Neural cell (in vitro differentiated cells): Measurements from ENCODE around the gene PSMG4. TPM values are rescaled to one million over a fixed set of nuclear protein-coding genes. Genes with fewer than 3 reads are reported as not detected.

Experiments
- H2AFZ ChIP-seq: fragments of 200-600, 300-800 bp; sonication (generic), shearing (Covaris generic); 2 replicates; pipeline ENCODE4 v1.6.0; 2014; ENCODE audit warnings: low read depth, mild to moderate bottlenecking, antibody characterized with exemption, low read length, moderate library complexity
- H3F3A ChIP-seq: fragments of 200-600 bp; shearing (Covaris generic); 2 replicates; pipeline ENCODE4 v1.6.1; 2016; ENCODE audit warnings: mild to moderate bottlenecking, moderate library complexity, mixed read lengths, antibody characterized with exemption, low read length; ENCODE audit not compliant: insufficient read depth, poor library complexity, severe bottlenecking
- H3K27ac ChIP-seq: fragments of 200-600, 300-800 bp; sonication (generic), shearing (Covaris generic); 2 replicates; pipeline ENCODE4 v1.5.1; 2014; ENCODE audit warnings: mild to moderate bottlenecking, low read length, moderate library complexity
- H3K27me3 ChIP-seq: fragments of 300-800, 200-600 bp; sonication (generic), shearing (Covaris generic); 2 replicates; pipeline ENCODE4 v1.6.0; 2014; ENCODE audit warnings: mild to moderate bottlenecking, low read depth, low read length, moderate library complexity; ENCODE audit not compliant: insufficient read depth
- H3K36me3 ChIP-seq: fragments of 300-800, 200-600 bp; sonication (generic), shearing (Covaris generic); 2 replicates; pipeline ENCODE4 v1.5.1; 2014; ENCODE audit warnings: mild to moderate bottlenecking, antibody characterized with exemption, low read length, moderate library complexity; ENCODE audit not compliant: insufficient read depth
- H3K4me2 ChIP-seq: fragments of 300-800, 200-600 bp; sonication (generic), shearing (Covaris generic); 2 replicates; pipeline ENCODE4 v1.6.0; 2014; ENCODE audit warnings: mild to moderate bottlenecking, low read length
- H3K4me3 ChIP-seq: fragments of 300-800, 200-600 bp; sonication (generic), shearing (Covaris generic); 2 replicates; pipeline ENCODE4 v1.5.1; 2014; ENCODE audit warnings: mild to moderate bottlenecking, low read length, moderate library complexity
- H3K79me2 ChIP-seq: fragments of 200-600 bp; shearing (Covaris generic); replicated peaks from 2 replicates; pipeline ENCODE4 v1.6.0; 2014; ENCODE audit warnings: mild to moderate bottlenecking, low read length, moderate library complexity; ENCODE audit not compliant: insufficient read depth
- H3K9ac ChIP-seq: fragments of 300-800, 200-600 bp; sonication (generic), shearing (Covaris generic); 2 replicates; pipeline ENCODE4 v1.6.1; 2016; ENCODE audit warnings: mild to moderate bottlenecking, low read length, mixed read lengths
- H3K9me2 ChIP-seq: fragments of 200-600 bp; shearing (Covaris generic); 2 replicates; pipeline ENCODE4 v1.6.1; 2016; ENCODE audit warnings: mild to moderate bottlenecking, low read length, mixed read lengths; ENCODE audit not compliant: insufficient read depth
- H3K9me3 ChIP-seq: fragments of 200-600, 300-800 bp; sonication (generic), shearing (Covaris generic); 2 replicates; pipeline ENCODE4 v1.6.1; 2016; ENCODE audit warnings: mild to moderate bottlenecking, mixed run types, low read length, moderate library complexity, mixed read lengths
- H4K20me1 ChIP-seq: fragments of 200-600 bp; shearing (Covaris generic); 2 replicates; pipeline ENCODE4 v1.6.1; 2016; ENCODE audit warnings: mild to moderate bottlenecking, mixed run types; ENCODE audit not compliant: insufficient read depth
- EP300 ChIP-seq: fragments of 450-650 bp; conservative IDR thresholded peaks from 2 replicates; pipeline ENCODE4 v1.6.1; 2014; ENCODE audit warnings: antibody characterized with exemption, mild to moderate bottlenecking, moderate library complexity; ENCODE audit not compliant: poor library complexity, severe bottlenecking
- EZH2 ChIP-seq: fragments of 200-600, 300-800 bp; shearing (Covaris generic), sonication (generic); IDR thresholded peaks from 2 replicates; pipeline ENCODE4 v1.6.1; 2014; ENCODE audit warnings: antibody characterized with exemption, low read length, borderline replicate concordance, mild to moderate bottlenecking; ENCODE audit not compliant: insufficient read depth, poor library complexity, severe bottlenecking
- MXI1 ChIP-seq: fragments of 450-650 bp; conservative IDR thresholded peaks from 2 replicates; pipeline ENCODE4 v1.6.1; 2014; ENCODE audit warnings: antibody characterized with exemption, mild to moderate bottlenecking; ENCODE audit not compliant: poor library complexity, severe bottlenecking
- POLR2AphosphoS5 ChIP-seq: IDR thresholded peaks from 2 replicates; pipeline ENCODE4 v1.6.1; 2012
- RAD21 ChIP-seq: fragments of 450-650 bp; conservative IDR thresholded peaks from 2 replicates; pipeline ENCODE4 v1.6.1; 2014; ENCODE audit warnings: antibody characterized with exemption, mild to moderate bottlenecking, moderate library complexity
- SMC3 ChIP-seq: fragments of 450-650 bp; conservative IDR thresholded peaks from 2 replicates; pipeline ENCODE4 v1.6.1; 2014; ENCODE audit warnings: antibody characterized with exemption, mild to moderate bottlenecking, moderate library complexity; ENCODE audit not compliant: poor library complexity
- TAF1 ChIP-seq: IDR thresholded peaks from 2 replicates; pipeline ENCODE4 v1.6.1; 2012; ENCODE audit warnings: low read depth
- polyA plus RNA-seq: library from polyadenylated mRNA; depleted of rRNA; stranded (reverse); fragments of >200 nt; gene quantifications from 2 replicates; pipeline ENCODE4 v1.2.3, GENCODE V29; 2014
- TF ChIP-seq, protein P1 (sequence below): IDR thresholded peaks from 2 replicates; pipeline ENCODE4 v1.6.1; 2012; ENCODE audit warnings: borderline replicate concordance
- TF ChIP-seq, protein P2 (sequence below): fragments of 450-650 bp; IDR thresholded peaks from 2 replicates; pipeline ENCODE4 v1.5.1; 2014; ENCODE audit warnings: antibody characterized with exemption, mild to moderate bottlenecking, moderate library complexity; ENCODE audit not compliant: poor library complexity, severe bottlenecking

The PSMG4 gene
- polyA plus RNA-seq, 1 donor from 2014 or later, result 52.0 TPM

- no peak for TF ChIP-seq EZH2
Observed at GRCh38 chr6:3235486-3235885, 23.3 kb upstream of the PSMG4 start (continued).

- no peaks in the 10 kb centered on the region for H3K9me3 ChIP-seq
- H3K79me2 ChIP-seq, result peaks cover 68% of the 10 kb centered on the region
- peaks cover 11% of the 10 kb centered on the region for H3F3A ChIP-seq
- no peak overlapping the region for H3K27ac ChIP-seq
- no peaks in the 10 kb centered on the region for H3K27me3 ChIP-seq
- H2AFZ ChIP-seq, result no peak overlapping the region
- TF ChIP-seq RAD21 (no peak), SMC3 (no peak), EP300 (no peak)
- TF ChIP-seq, protein P1, sequence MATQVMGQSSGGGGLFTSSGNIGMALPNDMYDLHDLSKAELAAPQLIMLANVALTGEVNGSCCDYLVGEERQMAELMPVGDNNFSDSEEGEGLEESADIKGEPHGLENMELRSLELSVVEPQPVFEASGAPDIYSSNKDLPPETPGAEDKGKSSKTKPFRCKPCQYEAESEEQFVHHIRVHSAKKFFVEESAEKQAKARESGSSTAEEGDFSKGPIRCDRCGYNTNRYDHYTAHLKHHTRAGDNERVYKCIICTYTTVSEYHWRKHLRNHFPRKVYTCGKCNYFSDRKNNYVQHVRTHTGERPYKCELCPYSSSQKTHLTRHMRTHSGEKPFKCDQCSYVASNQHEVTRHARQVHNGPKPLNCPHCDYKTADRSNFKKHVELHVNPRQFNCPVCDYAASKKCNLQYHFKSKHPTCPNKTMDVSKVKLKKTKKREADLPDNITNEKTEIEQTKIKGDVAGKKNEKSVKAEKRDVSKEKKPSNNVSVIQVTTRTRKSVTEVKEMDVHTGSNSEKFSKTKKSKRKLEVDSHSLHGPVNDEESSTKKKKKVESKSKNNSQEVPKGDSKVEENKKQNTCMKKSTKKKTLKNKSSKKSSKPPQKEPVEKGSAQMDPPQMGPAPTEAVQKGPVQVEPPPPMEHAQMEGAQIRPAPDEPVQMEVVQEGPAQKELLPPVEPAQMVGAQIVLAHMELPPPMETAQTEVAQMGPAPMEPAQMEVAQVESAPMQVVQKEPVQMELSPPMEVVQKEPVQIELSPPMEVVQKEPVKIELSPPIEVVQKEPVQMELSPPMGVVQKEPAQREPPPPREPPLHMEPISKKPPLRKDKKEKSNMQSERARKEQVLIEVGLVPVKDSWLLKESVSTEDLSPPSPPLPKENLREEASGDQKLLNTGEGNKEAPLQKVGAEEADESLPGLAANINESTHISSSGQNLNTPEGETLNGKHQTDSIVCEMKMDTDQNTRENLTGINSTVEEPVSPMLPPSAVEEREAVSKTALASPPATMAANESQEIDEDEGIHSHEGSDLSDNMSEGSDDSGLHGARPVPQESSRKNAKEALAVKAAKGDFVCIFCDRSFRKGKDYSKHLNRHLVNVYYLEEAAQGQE, result no peak
- TF ChIP-seq, protein P2, sequence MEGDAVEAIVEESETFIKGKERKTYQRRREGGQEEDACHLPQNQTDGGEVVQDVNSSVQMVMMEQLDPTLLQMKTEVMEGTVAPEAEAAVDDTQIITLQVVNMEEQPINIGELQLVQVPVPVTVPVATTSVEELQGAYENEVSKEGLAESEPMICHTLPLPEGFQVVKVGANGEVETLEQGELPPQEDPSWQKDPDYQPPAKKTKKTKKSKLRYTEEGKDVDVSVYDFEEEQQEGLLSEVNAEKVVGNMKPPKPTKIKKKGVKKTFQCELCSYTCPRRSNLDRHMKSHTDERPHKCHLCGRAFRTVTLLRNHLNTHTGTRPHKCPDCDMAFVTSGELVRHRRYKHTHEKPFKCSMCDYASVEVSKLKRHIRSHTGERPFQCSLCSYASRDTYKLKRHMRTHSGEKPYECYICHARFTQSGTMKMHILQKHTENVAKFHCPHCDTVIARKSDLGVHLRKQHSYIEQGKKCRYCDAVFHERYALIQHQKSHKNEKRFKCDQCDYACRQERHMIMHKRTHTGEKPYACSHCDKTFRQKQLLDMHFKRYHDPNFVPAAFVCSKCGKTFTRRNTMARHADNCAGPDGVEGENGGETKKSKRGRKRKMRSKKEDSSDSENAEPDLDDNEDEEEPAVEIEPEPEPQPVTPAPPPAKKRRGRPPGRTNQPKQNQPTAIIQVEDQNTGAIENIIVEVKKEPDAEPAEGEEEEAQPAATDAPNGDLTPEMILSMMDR, result no peak
- no peaks in the 10 kb centered on the region for H3K9me2 ChIP-seq
- H3K36me3 ChIP-seq, result peaks cover 7% of the 10 kb centered on the region
- H3K4me3 ChIP-seq, result no peak overlapping the region
- no peak overlapping the region for H3K9ac ChIP-seq
- H4K20me1 ChIP-seq, result no peaks in the 10 kb centered on the region
- H3K4me2 ChIP-seq, result no peak overlapping the region
Observed at GRCh38 chr6:3236005-3236404, 22.7 kb upstream of the PSMG4 start.

GRCh38 chr6:3237761-3238662 lies 20.7 kb upstream of the PSMG4 start:
- no peaks in the 10 kb centered on the region for H3K27me3 ChIP-seq
- peaks cover 57% of the 10 kb centered on the region for H3K79me2 ChIP-seq
- H2AFZ ChIP-seq, result no peak overlapping the region
- no peak overlapping the region for H3K9ac ChIP-seq
- H3K9me2 ChIP-seq, result no peaks in the 10 kb centered on the region
- H3F3A ChIP-seq, result peaks cover under 1% of the 10 kb centered on the region
- no peaks in the 10 kb centered on the region for H3K9me3 ChIP-seq
- no peaks in the 10 kb centered on the region for H4K20me1 ChIP-seq
- H3K4me3 ChIP-seq, result no peak overlapping the region
- no peak overlapping the region for H3K27ac ChIP-seq
- peaks cover 7% of the 10 kb centered on the region for H3K36me3 ChIP-seq
- TF ChIP-seq, protein P2, result no peak
- TF ChIP-seq POLR2AphosphoS5 (no peak), EP300 (no peak), SMC3 (no peak), RAD21 (no peak), EZH2 (no peak), MXI1 (no peak), TAF1 (no peak)
- TF ChIP-seq, protein P1, result no peak
- no peak overlapping the region for H3K4me2 ChIP-seq
